Measurements from ENCODE around the gene NOSIP.
A peak's percentile ranks its signal among the peaks of the same experiment; 100 is the strongest.
"Not testable (repeated sequence)": the region's sequence is repeated elsewhere in the genome, so short reads cannot be mapped to it uniquely, and the experiment has no call there.

NOSIP gene

GRCh38 chr19:49580264-49581006, at the start of gene NOSIP:
Gene NOSIP, minus strand, starts transcription at chr19:49580556. Its CDS starts 19,865 bp downstream, at chr19:49560691.
- peak; percentile 75 for DNase-seq

GRCh38 chr19:49629659-49630058, 49.3 kb upstream of the NOSIP start:
- DNase-seq: no peak

DNA sequence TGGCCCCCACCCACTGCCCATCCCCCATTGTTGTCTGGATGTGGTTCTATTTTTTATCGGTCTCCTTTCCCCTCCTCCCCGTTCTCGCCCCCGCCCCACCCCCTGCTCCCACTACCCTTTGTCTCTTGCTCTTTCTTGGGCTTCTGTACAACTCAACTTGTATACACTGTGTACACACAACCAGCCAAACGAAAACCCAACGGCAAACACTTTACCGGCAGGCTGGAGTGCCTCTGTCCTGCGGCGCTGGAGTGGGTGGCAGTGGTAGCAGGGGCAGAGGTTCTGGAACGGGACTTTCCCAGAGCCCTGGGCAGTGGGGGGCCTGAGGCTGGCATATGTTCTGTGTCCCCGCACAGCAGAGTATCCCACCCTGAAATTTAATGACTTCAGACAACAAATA, 45.9 kb upstream of the NOSIP start:
- no peak for DNase-seq

- DNase-seq: no peak
Observed at GRCh38 chr19:49624967-49625910, 44.9 kb upstream of the NOSIP start.

- not testable (repeated sequence) for DNase-seq
Observed at GRCh38 chr19:49617860-49618259, 37.5 kb upstream of the NOSIP start.

GRCh38 chr19:49616945-49617344, 36.6 kb upstream of the NOSIP start:
- DNase-seq: no peak

GRCh38 chr19:49616532-49616931, 36.2 kb upstream of the NOSIP start:
- no peak for DNase-seq

- DNase-seq: no peak
Observed at GRCh38 chr19:49615861-49616260, 35.5 kb upstream of the NOSIP start.

- no peak for DNase-seq
Observed at GRCh38 chr19:49614096-49614833, 33.9 kb upstream of the NOSIP start.

DNA sequence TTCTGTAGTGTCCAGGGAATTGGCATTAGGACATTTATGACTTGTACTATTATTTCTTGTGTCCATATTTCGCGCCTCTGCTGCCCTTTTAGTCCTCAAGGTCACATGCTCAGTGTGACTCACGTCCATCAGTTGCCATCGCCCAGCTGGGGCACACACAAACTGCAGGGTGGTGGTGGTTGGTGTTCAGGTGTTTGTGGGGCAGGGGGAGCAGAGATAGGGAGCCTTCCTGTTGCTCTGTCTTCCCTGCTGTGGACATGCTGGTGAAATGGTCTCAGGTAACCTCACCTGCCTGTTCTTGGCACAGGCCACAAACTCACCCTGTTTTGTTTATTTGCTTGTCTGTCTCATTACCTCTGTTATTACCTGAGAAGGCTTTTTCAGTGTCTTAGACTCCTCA, 33.0 kb upstream of the NOSIP start:
- no peak for DNase-seq

DNA sequence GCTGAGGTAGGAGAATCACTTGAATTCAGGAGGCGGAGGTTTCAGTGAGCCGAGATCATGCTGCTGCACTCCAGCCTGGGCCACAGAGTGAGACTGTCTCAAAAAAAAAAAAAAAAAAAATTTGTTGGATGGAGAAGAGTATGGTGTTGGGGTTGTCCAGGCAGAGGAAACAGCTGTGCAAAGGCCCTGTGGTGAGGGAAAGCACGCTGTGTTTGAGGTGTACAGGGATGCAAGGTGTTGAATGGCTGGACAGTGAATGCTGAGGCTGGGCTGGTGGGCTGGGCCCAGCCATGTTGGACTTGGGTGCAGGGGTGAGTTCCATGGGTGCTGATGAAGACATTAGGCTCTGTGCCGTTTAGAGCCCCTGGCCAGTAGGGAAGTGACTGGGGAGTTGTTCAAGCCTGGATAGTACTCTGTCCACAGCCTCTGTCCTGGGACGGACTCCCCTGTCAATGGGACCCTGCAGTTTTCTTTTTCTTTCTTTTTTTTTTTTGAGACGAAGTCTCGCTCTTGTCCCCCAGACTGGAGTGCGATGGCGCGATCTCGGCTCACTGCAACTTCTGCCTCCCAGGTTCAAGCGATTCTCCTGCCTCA, 29.2 kb upstream of the NOSIP start:
- DNase-seq: no peak

GRCh38 chr19:49605605-49606004, 25.2 kb upstream of the NOSIP start:
- DNase-seq: no peak

DNA sequence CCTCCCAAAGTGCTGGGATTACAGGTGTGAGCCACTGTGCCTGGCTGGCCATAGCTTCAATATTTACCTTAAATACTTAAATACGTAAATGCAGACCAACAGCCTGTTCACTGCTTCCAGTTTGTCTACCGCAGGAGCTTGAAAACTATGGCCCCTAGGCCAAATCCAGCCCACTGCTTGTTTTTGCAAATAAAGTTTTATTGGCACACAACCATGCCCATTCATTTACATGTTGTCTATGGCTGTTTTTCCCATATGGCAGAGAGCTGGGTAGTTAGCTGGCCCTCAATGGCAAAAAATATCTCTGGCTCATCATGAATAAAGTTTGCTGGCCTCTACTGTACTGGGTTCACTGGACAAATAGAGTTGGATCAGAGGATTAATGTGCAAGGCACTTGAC, 22.4 kb upstream of the NOSIP start:
- no peak for DNase-seq

GRCh38 chr19:49601482-49602038, 21.2 kb upstream of the NOSIP start:
- DNase-seq: no peak

DNA sequence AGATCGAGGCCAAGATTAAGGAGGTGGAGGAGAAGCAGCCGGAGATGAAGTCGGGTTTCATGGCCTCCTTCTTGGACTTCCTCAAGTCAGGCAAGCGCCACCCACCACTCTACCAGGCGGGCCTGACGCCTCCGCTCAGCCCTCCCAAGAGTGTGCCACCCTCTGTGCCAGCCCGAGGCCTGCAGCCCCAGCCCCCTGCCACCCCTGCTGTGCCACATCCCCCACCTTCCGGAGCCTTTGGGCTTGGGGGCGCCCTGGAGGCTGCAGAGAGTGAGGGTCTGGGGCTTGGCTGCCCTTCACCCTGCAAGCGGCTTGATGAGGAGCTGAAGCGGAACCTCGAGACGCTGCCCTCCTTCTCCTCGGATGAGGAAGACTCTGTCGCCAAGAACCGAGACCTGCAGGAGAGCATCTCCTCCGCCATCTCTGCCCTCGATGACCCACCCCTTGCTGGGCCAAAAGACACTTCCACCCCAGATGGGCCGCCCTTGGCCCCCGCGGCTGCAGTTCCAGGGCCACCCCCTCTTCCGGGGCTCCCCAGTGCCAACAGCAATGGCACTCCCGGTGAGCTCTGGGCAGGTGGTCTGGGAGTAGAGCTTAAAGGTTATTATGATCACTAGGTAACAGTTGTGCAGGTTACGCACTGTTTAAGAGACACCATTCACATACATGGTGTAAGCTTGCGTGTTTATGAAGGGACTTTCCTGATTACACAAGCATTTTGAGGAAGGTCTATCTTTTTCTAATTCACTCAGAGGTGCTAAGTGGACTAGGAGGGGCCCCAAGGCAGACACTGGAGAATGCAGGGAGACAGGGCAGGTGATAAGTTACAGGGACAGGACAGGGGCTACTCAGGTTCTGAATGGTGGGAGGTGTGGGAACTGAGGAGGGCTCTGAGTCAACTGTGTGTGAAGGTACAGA, 19.3 kb upstream of the NOSIP start:
- no peak for DNase-seq

DNA sequence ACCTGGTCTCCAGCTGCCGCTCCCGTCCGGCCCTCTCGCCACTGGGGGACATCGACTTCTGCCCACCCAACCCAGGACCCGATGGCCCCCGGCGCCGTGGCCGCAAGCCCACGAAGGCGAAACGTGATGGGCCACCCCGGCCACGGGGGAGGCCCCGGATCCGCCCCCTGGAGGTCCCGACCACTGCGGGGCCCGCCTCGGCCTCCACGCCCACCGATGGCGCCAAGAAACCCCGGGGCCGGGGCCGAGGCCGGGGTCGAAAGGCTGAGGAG, 17.3 kb upstream of the NOSIP start:
- DNase-seq: no peak

GRCh38 chr19:49596954-49597702, 16.8 kb upstream of the NOSIP start:
- DNase-seq: no peak

- DNase-seq: no peak
Observed at GRCh38 chr19:49596407-49596806, 16.1 kb upstream of the NOSIP start.

DNA sequence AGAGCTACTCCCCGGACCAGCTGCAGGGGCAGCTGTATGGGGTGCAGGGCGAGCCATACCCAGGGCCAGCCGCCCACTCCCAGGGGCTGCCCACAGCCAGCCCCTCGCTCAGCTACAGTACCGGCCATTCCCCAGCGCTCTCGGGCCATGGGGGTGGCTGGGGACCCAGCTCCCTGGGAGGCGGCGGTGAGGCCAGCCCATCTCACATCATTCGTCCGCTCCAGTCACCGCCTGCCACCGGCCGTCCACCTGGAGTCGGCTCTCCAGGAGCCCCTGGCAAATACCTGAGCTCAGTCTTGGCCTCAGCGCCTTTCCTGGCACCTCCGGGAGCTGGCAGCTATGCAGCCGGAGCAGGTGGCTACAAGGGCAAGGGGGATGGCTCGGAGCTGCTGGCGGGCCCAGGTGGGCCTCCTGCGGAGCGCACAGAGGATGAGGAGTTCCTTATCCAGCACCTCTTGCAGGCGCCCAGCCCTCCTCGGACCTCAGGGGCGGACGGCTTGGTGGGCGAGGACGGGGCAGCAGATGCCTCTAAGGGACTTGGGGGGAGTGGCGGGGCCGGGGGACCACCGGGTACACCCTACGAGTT, 15.6 kb upstream of the NOSIP start:
- no peak for DNase-seq

DNA sequence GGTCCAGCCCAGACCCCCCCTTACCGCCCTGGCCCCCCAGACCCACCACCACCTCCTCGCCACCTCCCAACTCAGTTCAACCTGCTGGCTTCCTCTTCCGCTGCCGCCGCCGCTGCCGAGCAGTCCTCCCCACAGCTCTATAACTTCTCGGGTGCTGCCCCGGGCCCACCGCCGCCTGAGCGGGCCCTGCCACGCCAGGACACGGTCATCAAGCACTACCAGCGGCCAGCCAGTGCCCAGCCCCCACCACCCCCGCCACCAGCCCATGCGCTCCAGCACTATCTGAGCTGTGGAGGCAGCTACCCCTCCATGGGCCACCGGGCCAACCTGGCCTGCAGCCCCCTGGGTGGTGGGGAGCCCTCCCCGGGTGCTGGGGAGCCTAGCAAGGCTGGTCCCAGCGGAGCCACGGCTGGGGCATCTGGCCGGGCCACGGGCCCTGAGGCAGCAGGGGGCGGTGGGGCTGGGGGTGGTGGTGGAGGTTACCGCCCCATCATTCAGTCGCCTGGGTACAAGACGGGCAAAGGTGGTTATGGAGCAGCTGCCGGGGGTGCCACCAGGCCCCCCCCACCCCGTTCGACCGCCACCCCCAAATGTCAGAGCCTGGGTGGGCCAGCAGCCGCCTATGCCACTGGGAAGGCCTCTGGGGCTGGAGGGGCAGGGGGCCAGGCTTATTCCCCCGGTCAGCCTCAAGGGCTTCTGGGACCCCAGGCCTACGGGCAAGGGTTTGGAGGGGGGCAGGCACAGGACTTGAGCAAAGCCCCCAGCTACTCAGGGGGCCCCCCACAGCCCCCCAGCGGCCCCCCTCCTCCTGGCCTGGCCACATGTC, 14.8 kb upstream of the NOSIP start:
- no peak for DNase-seq
